HEK293T (cell line): ENCODE measurements around the gene PXMP2.

Experiments
- ARNT ChIP-seq: fragments of 450-650 bp; IDR thresholded peaks from 2 replicates; pipeline ENCODE4 v1.6.1; 2017; ENCODE audit warnings: mild to moderate bottlenecking
- BHLHE40 ChIP-seq: fragments of 450-650 bp; IDR thresholded peaks from 2 replicates; pipeline ENCODE4 v1.6.1; 2016; ENCODE audit warnings: mild to moderate bottlenecking, moderate library complexity, borderline replicate concordance
- CTBP1 ChIP-seq: fragments of 450-650 bp; IDR thresholded peaks from 2 replicates; pipeline ENCODE4 v1.6.1; 2016; ENCODE audit warnings: borderline replicate concordance
- FOXK2 ChIP-seq: fragments of 450-650 bp; IDR thresholded peaks from 2 replicates; pipeline ENCODE4 v1.6.1; 2016; ENCODE audit warnings: mild to moderate bottlenecking
- L3MBTL2 ChIP-seq: fragments of 450-650 bp; conservative IDR thresholded peaks from 2 replicates; pipeline ENCODE4 v1.6.1; 2016; ENCODE audit warnings: mild to moderate bottlenecking
- NFRKB ChIP-seq: fragments of 450-650 bp; IDR thresholded peaks from 2 replicates; pipeline ENCODE4 v1.6.1; 2016; ENCODE audit warnings: mild to moderate bottlenecking, moderate library complexity
- PKNOX1 ChIP-seq: fragments of 450-650 bp; IDR thresholded peaks from 2 replicates; pipeline ENCODE4 v1.6.1; 2016
- SP1 ChIP-seq: fragments of 450-650 bp; IDR thresholded peaks from 2 replicates; pipeline ENCODE4 v1.6.1; 2017
- SUZ12 ChIP-seq: fragments of 450-650 bp; IDR thresholded peaks from 2 replicates; pipeline ENCODE4 v1.6.1; 2016; ENCODE audit warnings: mild to moderate bottlenecking
- TARDBP ChIP-seq: fragments of 450-650 bp; IDR thresholded peaks from 2 replicates; pipeline ENCODE4 v1.6.1; 2016

- TF ChIP-seq CTBP1, result no peak
- TF ChIP-seq L3MBTL2, result no peak
- TF ChIP-seq ARNT, result no peak
- no peak for TF ChIP-seq SUZ12
- TF ChIP-seq TARDBP, result no peak
- TF ChIP-seq SP1, result no peak
- no peak for TF ChIP-seq BHLHE40
- no peak for TF ChIP-seq FOXK2
- TF ChIP-seq PKNOX1, result no peak
- TF ChIP-seq NFRKB, result no peak
Observed at GRCh38 chr12:132728502-132728901, 41.1 kb downstream of the PXMP2 start.
